ENCODE measurements around the gene GADD45B. TPM values are rescaled to one million over a fixed set of nuclear protein-coding genes. Genes with fewer than 3 reads are reported as not detected.

The GADD45B gene
- total and polyA plus RNA-seq, 10 of the 15 experiments (the other 5 are each of a cell fraction or from before 2014, with no cell fraction given), result 2.4 to 180 (median 91.1) TPM

DNA sequence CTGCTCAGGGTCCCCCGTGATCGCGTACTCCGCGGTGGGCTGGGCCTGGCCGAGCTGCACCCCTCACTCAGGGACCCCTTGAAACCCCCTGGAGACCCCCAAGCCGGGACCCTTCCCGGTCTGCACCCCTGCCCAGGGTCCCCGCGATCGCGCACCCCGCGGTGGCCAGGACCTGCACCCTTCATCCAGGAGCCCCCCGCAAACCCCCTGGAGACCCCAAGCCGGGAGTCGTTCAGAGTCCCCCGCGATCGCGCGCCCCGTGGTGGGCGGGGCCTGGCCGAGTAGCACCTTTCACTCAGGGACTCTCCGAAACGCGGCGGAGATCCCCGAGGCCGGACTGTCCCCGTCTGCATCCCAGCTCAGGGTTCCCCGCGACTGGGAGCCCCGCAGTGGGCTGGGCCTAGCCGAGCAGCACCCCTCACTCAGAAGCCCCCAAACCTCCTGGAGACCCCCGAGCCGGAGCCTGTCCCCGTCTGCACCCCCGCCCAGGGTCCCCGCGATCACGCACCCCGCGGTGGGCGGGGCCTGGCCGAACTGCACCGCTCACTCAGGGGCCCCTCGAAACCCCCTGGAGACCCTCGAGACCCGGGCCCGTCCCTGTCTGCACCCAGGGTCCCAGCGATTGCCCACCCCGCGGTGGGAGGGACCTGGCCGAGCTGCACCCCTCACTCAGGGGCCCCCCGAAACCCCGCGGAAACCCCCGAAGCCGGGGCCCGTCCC lies 19.9 kb upstream of the GADD45B start (continued):
- TF ChIP-seq USF2 (IDR thresholded peaks at IDR 0.05; ENCODE audit: borderline replicate concordance, low read depth, low read length), result no peak
- peak; percentile 15; the same call in 1 of the 2 replicates for TF ChIP-seq SMARCA5 (IDR thresholded peaks at IDR 0.05)
- no peak for TF ChIP-seq JUNB (IDR thresholded peaks at IDR 0.05)
- TF ChIP-seq RELA (IDR thresholded peaks at IDR 0.05; ENCODE audit: borderline replicate concordance, partially characterized antibody), result peak; percentile 7
- TF ChIP-seq, protein P1, sequence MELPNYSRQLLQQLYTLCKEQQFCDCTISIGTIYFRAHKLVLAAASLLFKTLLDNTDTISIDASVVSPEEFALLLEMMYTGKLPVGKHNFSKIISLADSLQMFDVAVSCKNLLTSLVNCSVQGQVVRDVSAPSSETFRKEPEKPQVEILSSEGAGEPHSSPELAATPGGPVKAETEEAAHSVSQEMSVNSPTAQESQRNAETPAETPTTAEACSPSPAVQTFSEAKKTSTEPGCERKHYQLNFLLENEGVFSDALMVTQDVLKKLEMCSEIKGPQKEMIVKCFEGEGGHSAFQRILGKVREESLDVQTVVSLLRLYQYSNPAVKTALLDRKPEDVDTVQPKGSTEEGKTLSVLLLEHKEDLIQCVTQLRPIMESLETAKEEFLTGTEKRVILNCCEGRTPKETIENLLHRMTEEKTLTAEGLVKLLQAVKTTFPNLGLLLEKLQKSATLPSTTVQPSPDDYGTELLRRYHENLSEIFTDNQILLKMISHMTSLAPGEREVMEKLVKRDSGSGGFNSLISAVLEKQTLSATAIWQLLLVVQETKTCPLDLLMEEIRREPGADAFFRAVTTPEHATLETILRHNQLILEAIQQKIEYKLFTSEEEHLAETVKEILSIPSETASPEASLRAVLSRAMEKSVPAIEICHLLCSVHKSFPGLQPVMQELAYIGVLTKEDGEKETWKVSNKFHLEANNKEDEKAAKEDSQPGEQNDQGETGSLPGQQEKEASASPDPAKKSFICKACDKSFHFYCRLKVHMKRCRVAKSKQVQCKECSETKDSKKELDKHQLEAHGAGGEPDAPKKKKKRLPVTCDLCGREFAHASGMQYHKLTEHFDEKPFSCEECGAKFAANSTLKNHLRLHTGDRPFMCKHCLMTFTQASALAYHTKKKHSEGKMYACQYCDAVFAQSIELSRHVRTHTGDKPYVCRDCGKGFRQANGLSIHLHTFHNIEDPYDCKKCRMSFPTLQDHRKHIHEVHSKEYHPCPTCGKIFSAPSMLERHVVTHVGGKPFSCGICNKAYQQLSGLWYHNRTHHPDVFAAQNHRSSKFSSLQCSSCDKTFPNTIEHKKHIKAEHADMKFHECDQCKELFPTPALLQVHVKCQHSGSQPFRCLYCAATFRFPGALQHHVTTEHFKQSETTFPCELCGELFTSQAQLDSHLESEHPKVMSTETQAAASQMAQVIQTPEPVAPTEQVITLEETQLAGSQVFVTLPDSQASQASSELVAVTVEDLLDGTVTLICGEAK (IDR thresholded peaks at IDR 0.05; ENCODE audit: borderline replicate concordance), result no peak
- TF ChIP-seq HDAC6 (IDR thresholded peaks at IDR 0.05; ENCODE audit: unreplicated experiment), result no peak
- TF ChIP-seq TAF1 (IDR thresholded peaks at IDR 0.05; ENCODE audit: borderline replicate concordance, low read depth, low read length), result no peak
- TF ChIP-seq DPF2 (IDR thresholded peaks at IDR 0.05), result 0 out of 2 replicates have a peak, but pooled peaks have one; percentile 23
- TF ChIP-seq GATAD2B (conservative IDR thresholded peaks at IDR 0.05; ENCODE audit: low read depth), result peak; percentile 36; the same call in 1 of the 2 replicates
- TF ChIP-seq JUND (IDR thresholded peaks at IDR 0.05; ENCODE audit: low read depth, low read length), result no peak
- TF ChIP-seq MXI1 (IDR thresholded peaks at IDR 0.05; ENCODE audit: low read depth, low read length), result peak; percentile 11; the same call in 1 of the 2 replicates
